Activated T-cell treated with anti-CD3 and anti-CD28 coated beads for 48 hours (primary cell): ENCODE measurements around the gene DNER.
"Not testable (repeated sequence)": the region's sequence is repeated elsewhere in the genome, so short reads cannot be mapped to it uniquely, and the experiment has no call there.

Experiments used
- DNase-seq: peaks from one replicate; pipeline ENCODE4 v3.0.0-alpha.2; 2020; ENCODE audit warnings: low read depth

DNER gene

GRCh38 chr2:229714736-229715541, 584 bp upstream of the DNER start:
- peak; percentile 36 for DNase-seq

DNA sequence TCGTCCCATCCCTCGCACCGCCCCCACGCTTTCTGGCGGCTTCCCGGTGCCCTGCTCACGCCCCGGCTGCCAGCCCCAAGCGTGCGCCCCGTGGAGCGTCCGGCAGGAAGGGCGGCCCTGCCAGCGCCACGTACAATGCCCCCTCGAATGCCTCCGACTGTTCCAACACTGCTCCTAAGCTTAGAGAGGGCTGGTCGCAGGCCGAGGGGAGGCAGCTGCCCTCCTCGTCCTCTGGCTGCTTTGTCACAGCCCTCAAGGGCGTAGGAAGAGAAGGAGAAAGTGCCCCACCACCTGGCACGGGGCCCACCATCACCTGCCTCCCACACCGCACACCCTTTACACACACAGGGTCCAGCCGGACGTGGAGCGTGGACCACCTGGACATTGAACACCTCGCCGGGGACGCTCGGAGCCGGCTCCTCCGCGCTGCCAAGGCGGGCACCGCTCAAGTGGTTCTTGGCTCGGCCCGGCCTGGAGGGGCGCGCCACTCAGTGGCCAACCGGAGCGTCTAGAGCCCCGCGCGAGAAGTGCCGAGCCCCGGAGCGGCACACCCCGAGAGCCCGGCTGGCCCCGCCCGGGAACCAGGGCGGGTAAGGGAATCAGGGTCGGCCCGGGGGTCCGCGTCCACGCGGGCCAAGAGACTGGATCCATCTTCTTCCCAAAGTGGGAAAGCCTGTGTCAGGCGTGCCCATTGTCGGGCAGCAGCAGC, 830 bp downstream of the DNER start:
- DNase-seq = peak; percentile 15

DNA sequence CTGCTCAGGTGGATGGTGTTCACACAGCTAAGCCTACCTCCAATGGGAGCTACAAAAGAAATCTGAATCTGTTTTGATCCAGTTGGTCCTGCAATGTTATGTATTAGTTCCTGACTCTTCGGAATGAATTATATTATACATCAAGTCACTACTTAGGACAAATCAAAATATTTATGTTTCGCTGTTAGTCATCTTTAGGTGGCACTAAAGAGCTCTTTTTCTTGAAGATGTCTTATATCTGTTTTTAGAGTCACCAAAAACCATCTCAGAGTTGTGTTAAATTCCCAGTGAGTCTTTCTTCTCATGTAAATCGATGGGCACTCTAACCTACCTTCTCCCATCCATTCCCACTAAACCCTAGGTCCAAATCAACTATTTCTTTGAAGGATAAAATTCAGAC, 2.2 kb downstream of the DNER start:
- DNase-seq = no peak

- no peak for DNase-seq
Observed at GRCh38 chr2:229708335-229708734, 6.0 kb downstream of the DNER start.

GRCh38 chr2:229703909-229704630, 10.3 kb downstream of the DNER start:
- DNase-seq = no peak

DNA sequence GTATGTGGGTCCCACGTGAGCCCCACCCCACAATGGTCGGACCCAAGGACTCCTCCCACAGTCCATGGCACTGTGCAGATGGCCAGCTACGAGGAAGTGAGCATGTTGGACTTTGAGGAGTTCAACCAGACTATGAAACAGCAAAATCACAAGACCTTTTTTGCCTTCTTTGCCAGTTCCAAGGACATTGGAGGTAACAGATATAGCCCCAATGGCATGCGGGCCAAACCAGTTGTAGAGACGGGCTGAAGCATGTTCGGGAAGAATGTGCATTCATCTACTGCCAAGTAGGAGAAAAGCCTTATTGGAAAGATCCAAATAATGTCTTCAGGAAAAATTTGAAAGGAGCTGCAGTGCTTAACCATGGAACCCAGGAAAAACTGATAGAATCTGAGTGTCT, 12.6 kb downstream of the DNER start:
- DNase-seq = no peak

GRCh38 chr2:229701062-229701461, 13.3 kb downstream of the DNER start:
- DNase-seq = no peak

- no peak for DNase-seq
Observed at GRCh38 chr2:229695961-229696360, 18.4 kb downstream of the DNER start.

- DNase-seq = not testable (repeated sequence)
Observed at GRCh38 chr2:229693845-229694244, 20.5 kb downstream of the DNER start.

- DNase-seq = no peak
Observed at GRCh38 chr2:229691631-229692030, 22.7 kb downstream of the DNER start.

DNA sequence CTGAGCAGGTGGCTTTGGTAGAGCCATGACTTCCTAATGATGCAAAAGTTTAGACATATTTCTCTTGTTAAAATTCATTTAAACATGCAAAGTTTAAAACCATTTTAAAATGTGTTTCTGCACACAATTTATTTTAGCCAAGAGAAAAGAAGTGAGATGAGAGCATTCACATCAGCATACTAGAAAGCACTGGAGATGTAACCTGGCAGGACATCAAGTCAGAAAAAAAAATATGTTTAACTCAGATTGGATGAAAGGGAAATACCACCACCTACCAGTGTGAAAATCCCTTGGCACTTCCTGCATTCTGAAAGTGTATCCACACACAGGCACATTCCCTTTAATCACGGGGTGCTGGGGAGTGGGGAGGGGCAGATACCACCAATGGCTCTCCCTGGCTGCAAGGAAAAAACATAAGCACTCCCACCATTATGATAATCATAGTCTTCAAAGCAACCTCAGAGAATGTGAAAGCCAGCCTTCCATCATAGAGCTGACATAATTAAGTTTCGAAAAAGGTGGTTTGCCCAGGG, 25.0 kb downstream of the DNER start:
- no peak for DNase-seq

DNA sequence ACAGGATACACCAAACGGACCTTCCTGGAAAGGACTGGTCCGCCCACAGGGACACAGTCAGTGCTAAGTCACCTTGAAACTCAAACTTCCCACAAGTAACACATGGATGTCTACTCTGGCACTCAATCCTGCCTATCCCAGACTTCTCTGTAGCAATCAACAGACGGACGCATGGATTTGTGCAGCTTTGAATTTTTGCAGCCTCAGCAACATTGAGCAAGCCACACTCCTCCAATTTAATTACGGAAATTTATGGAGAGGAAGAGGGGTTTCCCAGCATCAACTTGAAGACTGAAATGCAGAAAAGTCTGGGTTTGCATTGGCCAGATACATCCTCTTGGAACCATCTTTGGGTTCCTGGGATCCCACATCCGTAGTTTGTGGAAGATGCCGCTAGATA, 26.2 kb downstream of the DNER start:
- no peak for DNase-seq

GRCh38 chr2:229686122-229686919, 28.0 kb downstream of the DNER start:
- DNase-seq = no peak

GRCh38 chr2:229684942-229685562, 29.3 kb downstream of the DNER start:
- no peak for DNase-seq

DNA sequence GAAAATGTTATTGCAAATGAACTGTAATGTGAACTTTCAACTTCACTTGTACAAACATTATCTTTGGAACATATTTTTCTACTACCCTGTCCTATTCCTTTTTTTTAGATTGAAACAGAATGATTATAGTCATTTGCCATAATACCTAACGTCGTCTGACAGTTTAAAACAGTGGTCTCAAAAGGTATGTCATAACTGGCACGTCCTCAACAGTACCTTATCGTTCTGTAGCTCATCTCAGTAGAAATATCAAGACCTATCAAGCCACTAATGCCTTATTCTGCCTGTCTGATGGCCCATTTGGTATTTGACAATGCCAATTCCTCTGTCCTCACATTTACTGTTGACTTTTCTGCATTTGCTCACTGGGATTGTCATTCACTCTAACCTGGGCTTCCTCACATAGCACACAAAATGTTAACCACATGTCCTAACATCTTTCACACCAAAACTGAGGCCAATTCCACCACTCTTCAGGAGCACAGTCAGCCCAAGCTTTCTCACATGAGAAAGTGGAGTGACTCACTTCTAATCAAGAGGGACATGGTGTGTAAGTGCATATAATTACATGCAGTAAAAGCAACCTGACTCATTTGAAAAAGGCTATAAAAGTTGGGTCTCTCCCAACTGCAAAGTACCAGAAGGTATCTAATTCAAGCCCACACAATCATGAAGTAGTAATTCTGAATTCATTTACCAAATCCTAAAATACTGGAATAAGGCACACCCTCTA, 34.8 kb downstream of the DNER start:
- DNase-seq = no peak

DNA sequence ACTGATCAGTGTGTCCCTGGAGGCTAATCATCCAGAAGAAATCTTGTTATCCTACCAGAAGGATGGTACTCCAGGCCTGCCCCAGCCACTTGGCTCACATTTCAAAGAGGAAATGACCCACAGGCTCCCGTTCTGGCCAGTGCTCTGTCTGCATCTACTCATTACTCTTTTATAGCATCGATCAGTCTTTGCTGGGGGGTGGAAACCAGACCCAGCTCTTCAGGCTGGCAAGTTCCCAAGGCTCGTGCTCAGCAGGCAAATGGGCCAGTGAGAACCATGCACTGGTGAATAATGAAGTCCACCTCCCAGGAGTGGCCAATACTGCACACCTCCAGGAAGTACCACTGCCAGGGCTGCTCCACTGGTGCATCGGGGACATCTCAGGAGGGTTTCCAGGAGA, 38.8 kb downstream of the DNER start:
- no peak for DNase-seq

DNA sequence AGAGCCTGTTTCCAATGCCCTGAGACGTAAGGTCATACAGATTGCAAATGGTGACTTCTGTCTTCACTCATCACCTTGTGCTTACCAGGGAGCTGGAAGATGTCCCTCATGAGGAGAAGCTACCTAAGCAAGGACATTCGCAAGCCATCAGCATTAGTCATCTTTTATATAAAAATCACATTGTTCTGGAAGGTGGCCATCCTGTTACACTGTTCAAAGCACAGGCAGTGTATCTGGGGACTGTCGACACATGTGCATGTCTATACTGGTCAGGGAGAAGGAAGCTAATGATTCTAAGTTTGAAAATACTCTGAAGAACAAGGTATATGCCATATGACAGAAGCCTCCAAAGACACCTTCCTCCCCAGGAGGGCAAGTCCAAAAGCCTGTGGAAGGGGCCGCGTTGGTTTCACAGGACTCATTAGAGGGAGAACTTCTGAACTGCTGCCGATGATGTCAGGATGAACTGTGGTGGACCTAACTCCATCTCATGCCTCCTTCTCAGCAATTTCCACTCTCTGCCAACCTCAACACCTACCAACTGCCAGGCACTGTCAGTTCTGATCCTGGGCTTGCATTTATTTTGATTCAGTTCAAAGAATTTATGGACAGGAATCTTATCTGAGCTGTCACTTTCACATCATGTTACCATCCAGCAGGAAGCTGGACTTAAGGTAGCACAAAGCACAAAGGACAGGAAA, 39.4 kb downstream of the DNER start:
- DNase-seq = no peak

DNA sequence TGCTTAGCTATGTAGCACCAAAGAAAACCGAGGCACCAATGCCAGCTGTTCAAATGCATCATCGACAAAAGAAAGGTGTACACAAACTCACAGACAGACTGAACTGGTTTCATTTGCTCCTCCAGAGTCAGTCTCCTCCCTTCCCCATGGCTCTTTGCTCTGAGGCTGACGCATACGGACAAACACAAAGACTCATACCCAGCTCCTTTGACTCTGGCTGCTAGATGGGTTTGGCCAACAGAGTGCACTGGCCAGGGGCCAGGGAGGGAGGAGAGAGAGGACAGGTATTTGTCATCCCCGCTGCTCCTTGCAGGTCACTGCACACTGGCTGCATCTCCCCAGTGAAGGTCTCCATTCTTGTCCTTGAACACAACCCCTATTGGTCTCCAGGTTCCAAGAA, 40.7 kb downstream of the DNER start:
- no peak for DNase-seq

- no peak for DNase-seq
Observed at GRCh38 chr2:229672021-229672420, 42.3 kb downstream of the DNER start.

DNA sequence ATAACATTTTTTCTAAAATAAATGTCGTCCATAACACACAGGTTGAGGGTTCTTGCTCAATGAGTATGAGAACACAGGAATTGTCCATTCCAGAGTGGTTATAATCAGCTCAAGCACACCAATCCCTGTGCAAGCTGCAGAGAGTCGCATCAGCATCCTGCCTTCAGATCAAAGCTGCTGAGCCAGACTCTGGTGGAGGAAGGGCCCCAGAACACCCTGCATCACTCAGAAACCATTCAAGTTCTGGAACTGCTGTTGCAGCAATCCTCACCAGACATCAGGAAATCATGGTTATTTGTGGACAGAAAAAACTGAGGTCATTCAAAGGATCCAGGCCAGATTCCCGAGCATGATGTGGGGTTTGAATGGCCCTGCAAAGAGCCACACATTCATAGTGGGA, 44.5 kb downstream of the DNER start:
- DNase-seq = no peak
